SK-N-MC (cell line): ENCODE results near the gene TMC2.

ENCODE experiments used
- DNase-seq: peaks from one replicate; pipeline ENCODE4 v3.0.0-alpha.2; 2011; ENCODE audit warnings: low read depth, low spot score
- H3K27ac ChIP-seq: fragments of 200-600 bp; sonication (generic); 2 replicates; pipeline ENCODE4 v1.5.1; 2016; ENCODE audit warnings: mixed run types
- H3K36me3 ChIP-seq: fragments of 200-600 bp; sonication (generic); 2 replicates; pipeline ENCODE4 v1.6.1; 2017; ENCODE audit warnings: antibody characterized with exemption, low read length, mixed read lengths; ENCODE audit not compliant: insufficient read depth
- H3K4me3 ChIP-seq: fragments of 200-600 bp; sonication (generic); 2 replicates; pipeline ENCODE4 v1.5.1; 2016
- H3K9ac ChIP-seq: fragments of 200-600 bp; sonication (generic); 2 replicates; pipeline ENCODE4 v1.8.0; 2017; ENCODE audit warnings: mixed run types, mixed read lengths; ENCODE audit not compliant: insufficient read length
- H3K9me3 ChIP-seq: fragments of 200-600 bp; sonication (generic); 2 replicates; pipeline ENCODE4 v1.6.1; 2017; ENCODE audit warnings: low read depth, mild to moderate bottlenecking, antibody characterized with exemption, low read length, moderate library complexity, mixed read lengths
- EZH2 ChIP-seq: fragments of 200-600 bp; sonication (generic); IDR thresholded peaks from one replicate; pipeline ENCODE4 v1.6.1; 2017; ENCODE audit warnings: antibody characterized with exemption
- FOXP2 ChIP-seq: optimal IDR thresholded peaks from 2 replicates; pipeline ENCODE3; 2011; ENCODE audit warnings: mild to moderate bottlenecking, moderate library complexity; ENCODE audit not compliant: insufficient read depth; ENCODE audit errors: extremely low read length, control extremely low read depth
- POLR2AphosphoS5 ChIP-seq: IDR thresholded peaks from 2 replicates; pipeline ENCODE4 v1.6.1; 2012; ENCODE audit warnings: mild to moderate bottlenecking, low read depth, low read length, borderline replicate concordance

The TMC2 gene

GRCh38 chr20:2610941-2611720, 74.8 kb downstream of the TMC2 start:
- Histone ChIP-seq H3K9ac (no peak overlapping the region), H3K9me3 (no peaks in the 10 kb centered on the region), H3K27ac (no peak overlapping the region), H3K36me3 (no peaks in the 10 kb centered on the region), H3K4me3 (no peak overlapping the region)
- DNase-seq: no peak
- TF ChIP-seq FOXP2: no peak
- TF ChIP-seq EZH2: no peak
- TF ChIP-seq POLR2AphosphoS5: no peak

- Histone ChIP-seq H3K9ac (no peak overlapping the region), H3K36me3 (no peaks in the 10 kb centered on the region), H3K4me3 (no peak overlapping the region), H3K9me3 (no peaks in the 10 kb centered on the region), H3K27ac (no peak overlapping the region)
- no peak for DNase-seq
- TF ChIP-seq EZH2 (no peak), FOXP2 (no peak), POLR2AphosphoS5 (no peak)
Measured at GRCh38 chr20:2612073-2612472, 75.7 kb downstream of the TMC2 start.

GRCh38 chr20:2616634-2617033, 80.3 kb downstream of the TMC2 start:
- H3K9me3 ChIP-seq: no peaks in the 10 kb centered on the region
- no peak overlapping the region for H3K27ac ChIP-seq
- DNase-seq: no peak
- no peaks in the 10 kb centered on the region for H3K36me3 ChIP-seq
- no peak overlapping the region for H3K4me3 ChIP-seq
- no peak for TF ChIP-seq EZH2
- no peak for TF ChIP-seq FOXP2
- no peak for TF ChIP-seq POLR2AphosphoS5
- H3K9ac ChIP-seq: no peak overlapping the region

GRCh38 chr20:2617099-2617714, 80.8 kb downstream of the TMC2 start:
- no peak overlapping the region for H3K4me3 ChIP-seq
- no peak overlapping the region for H3K27ac ChIP-seq
- no peak overlapping the region for H3K9ac ChIP-seq
- DNase-seq: no peak
- no peak for TF ChIP-seq POLR2AphosphoS5
- no peak for TF ChIP-seq EZH2
- no peak for TF ChIP-seq FOXP2
- no peaks in the 10 kb centered on the region for H3K36me3 ChIP-seq
- no peaks in the 10 kb centered on the region for H3K9me3 ChIP-seq

GRCh38 chr20:2618815-2619214, 82.4 kb downstream of the TMC2 start:
- H3K4me3 ChIP-seq: no peak overlapping the region
- H3K9me3 ChIP-seq: no peaks in the 10 kb centered on the region
- TF ChIP-seq FOXP2 (no peak), EZH2 (no peak), POLR2AphosphoS5 (no peak)
- no peaks in the 10 kb centered on the region for H3K36me3 ChIP-seq
- H3K27ac ChIP-seq: no peak overlapping the region
- no peak overlapping the region for H3K9ac ChIP-seq
- no peak for DNase-seq

GRCh38 chr20:2619337-2619736, 83.0 kb downstream of the TMC2 start:
- Histone ChIP-seq H3K27ac (no peak overlapping the region), H3K4me3 (no peak overlapping the region), H3K9me3 (no peaks in the 10 kb centered on the region), H3K9ac (no peak overlapping the region), H3K36me3 (no peaks in the 10 kb centered on the region)
- TF ChIP-seq POLR2AphosphoS5 (no peak), EZH2 (no peak), FOXP2 (no peak)
- no peak for DNase-seq

- H3K36me3 ChIP-seq: no peaks in the 10 kb centered on the region
- H3K9ac ChIP-seq: no peak overlapping the region
- DNase-seq: no peak
- H3K9me3 ChIP-seq: no peaks in the 10 kb centered on the region
- H3K27ac ChIP-seq: no peak overlapping the region
- TF ChIP-seq FOXP2 (no peak), EZH2 (no peak), POLR2AphosphoS5 (no peak)
- no peak overlapping the region for H3K4me3 ChIP-seq
Measured at GRCh38 chr20:2619961-2620595, 83.7 kb downstream of the TMC2 start.

GRCh38 chr20:2624190-2624589, 87.8 kb downstream of the TMC2 start:
- no peaks in the 10 kb centered on the region for H3K9me3 ChIP-seq
- no peak for DNase-seq
- no peak overlapping the region for H3K27ac ChIP-seq
- no peak overlapping the region for H3K4me3 ChIP-seq
- TF ChIP-seq EZH2: no peak
- TF ChIP-seq POLR2AphosphoS5: no peak
- no peak for TF ChIP-seq FOXP2
- no peak overlapping the region for H3K9ac ChIP-seq
- H3K36me3 ChIP-seq: no peaks in the 10 kb centered on the region
